ENCODE results near the gene HAUS3.

HAUS3 gene, protein sequence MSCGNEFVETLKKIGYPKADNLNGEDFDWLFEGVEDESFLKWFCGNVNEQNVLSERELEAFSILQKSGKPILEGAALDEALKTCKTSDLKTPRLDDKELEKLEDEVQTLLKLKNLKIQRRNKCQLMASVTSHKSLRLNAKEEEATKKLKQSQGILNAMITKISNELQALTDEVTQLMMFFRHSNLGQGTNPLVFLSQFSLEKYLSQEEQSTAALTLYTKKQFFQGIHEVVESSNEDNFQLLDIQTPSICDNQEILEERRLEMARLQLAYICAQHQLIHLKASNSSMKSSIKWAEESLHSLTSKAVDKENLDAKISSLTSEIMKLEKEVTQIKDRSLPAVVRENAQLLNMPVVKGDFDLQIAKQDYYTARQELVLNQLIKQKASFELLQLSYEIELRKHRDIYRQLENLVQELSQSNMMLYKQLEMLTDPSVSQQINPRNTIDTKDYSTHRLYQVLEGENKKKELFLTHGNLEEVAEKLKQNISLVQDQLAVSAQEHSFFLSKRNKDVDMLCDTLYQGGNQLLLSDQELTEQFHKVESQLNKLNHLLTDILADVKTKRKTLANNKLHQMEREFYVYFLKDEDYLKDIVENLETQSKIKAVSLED

DNA sequence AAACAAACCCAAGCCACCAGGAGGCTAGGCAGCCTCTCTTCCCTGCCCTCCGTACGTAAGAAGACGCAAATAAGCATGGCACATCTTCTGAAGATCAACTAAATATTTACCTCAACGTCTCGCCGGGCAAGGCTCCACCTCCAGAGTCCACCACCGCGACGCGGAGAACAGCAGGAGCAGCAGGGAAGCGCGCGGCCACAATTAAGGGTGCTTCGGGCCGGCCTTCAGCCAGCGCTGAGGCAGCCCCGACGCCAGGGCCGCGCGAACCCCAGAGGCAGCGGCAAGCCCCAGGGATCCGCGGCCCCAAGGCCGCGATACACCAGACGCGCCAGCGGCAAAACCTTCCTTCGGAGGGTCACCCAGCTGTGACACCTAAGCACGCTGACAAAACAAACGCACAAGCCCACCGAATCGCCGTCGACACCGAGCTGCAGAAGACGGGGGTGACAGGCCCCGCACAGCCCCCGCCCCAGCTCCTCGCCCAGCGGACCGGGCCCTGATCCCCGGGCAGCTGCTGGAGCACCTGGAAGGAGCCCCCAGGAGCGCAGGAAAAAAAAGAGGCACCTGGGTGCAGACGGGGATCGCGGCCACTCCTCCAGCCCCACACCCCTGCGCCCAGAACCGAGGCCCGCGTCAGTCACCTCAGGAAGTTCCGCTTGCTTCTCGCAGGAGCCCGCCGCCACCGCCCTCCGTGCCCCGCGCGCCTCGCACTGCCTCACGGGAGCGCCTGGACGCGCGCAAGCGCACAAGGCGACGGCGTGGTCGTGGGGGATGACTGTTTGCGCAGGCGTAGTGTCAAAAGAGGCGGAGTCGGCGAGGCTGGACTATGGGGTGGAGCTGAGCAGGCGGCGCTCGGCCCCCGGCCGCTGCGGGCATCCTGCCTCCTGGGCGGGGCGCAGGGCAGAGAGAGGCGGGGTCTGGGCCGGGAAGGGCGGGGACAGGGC is at the start of gene HAUS3, which contains the start of gene POLN:
Gene HAUS3 (minus strand): TSS at position 712 of the 944 bp plus-strand sequence. CDS start 1,175 bp downstream, outside the sequence.
Gene POLN (minus strand): TSS at position 712 of the 944 bp plus-strand sequence. CDS start 12,890 bp downstream, outside the sequence.
- peak; percentile 69 for DNase-seq

- no peak for DNase-seq
These were observed 49.2 kb upstream of the HAUS3 start for GRCh38 chr4:2290974-2291704.

- no peak for DNase-seq
These were observed 48.6 kb upstream of the HAUS3 start for GRCh38 chr4:2290488-2290887.

DNA sequence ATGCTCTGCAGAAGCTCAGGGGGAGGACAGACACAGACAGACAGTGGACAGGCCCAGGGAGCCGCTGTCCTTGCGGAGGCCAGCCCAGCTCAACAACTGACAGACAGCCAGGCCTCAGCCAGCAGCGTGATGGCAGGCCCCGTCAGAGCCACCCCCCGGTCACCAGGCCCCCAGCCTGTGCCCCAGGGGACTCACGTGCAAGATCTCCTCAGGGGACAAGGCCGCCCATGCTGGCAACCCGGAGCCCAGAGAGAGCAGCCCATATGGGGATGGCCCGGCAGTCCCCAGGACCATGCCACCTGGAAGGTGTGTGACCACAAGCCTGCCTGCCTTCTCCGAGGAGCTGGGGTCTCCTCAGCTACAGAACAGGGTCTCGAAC is 48.0 kb upstream of the HAUS3 start:
- DNase-seq, result no peak

GRCh38 chr4:2289311-2289954 is 47.5 kb upstream of the HAUS3 start:
- DNase-seq, result no peak

DNA sequence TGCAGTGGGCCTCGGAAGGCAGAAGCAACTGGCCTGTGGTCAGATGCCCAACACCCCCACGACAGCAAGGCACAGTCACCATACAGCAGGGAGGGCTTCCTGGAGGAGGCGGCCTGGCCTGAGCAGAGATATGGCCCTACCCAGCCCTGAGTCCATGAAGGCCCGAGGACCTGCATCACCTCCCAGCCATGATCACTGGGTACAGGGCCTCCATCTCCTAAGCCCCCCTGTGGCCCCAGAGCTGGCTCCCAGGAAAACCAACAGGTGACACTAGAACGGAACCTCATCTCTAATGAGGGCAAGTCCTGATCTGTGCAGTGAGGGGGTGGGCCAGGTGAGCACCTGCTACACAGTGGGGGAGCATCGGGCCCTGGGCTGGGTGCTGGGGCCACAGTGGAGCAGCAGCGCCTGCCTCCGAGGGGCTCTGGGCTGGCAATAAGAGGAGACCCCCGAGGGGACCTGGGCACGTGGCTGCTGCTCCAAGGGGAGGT is 46.2 kb upstream of the HAUS3 start:
- no peak for DNase-seq

DNA sequence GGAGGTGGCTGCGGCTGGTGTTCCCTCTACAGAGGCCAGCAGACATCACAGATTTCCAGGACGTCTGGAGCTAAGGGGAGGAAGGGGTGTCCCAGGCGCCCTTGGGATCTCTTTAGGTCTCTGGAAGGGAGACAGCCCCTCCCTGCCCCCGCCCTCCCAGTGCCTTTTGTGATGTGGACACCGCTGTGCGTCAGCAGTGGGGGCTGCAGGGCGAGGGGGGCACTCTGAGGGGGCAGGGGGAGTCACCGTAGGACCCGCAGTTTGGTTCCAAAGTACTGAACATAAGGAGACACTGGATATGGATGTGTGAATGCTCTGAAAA is 45.6 kb upstream of the HAUS3 start:
- no peak for DNase-seq

- no peak for DNase-seq
These were observed 45.1 kb upstream of the HAUS3 start for GRCh38 chr4:2286904-2287593.

GRCh38 chr4:2285613-2286381 is 43.9 kb upstream of the HAUS3 start:
- DNase-seq, result no peak

GRCh38 chr4:2284934-2285612 is 43.2 kb upstream of the HAUS3 start:
- no peak for DNase-seq

- no peak for DNase-seq
These were observed 42.4 kb upstream of the HAUS3 start for GRCh38 chr4:2284161-2284933.

DNA sequence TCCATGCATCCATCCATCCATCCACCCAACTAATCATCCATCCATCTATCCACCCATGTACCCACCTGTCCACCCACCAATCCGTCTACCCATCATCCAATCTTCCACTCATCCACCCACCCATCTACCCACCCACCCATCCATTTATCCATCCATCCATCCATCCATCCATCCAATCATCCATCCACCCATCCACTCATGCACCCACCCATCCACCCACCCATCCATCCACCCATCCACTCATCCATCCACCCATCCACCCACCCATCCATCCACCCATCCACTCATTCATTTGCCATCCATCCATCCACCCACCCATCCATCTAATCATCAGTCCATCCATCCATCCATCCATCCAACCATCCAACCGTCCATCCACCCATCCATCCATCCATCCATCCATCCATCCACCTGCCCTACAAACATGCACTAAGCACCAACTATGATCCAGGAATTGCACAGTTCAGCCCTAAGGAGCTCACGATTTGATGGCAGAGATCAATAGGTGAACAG is 41.3 kb upstream of the HAUS3 start:
- no peak for DNase-seq

DNA sequence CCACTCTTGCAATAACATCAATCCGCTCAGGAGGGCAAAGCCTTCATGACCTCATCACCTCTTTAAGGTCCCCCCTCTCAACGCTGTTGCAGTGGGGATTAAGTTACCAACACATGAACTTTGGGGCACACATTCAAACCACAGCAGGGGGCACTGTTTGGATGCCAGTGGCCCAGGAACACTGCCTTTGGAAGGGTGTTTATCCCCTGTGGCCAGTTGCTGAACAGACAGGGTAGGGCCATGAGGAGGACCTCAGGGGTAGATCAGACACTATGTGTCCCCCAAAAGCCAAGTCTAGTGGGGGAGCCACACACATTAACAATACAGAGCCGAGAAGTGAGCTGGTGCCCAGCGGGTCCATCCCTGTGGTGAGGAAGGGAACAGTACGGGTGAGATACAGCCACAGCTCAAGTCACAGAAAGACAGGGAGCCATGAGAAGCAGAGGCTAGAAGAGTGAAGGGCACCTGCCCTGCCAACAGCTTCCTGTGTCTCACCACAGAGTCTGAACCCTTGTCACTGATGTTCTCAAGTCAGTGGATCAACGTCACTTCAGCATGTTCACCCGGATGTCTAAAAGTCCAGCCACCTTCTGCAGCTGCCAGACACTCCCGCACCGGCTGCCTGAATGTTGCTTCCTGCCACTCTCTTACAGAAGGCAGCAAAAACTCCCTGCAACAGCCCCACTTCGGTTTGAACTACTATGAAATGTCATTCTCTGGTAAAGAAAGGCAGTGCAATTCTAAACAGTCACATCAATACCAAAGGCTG is 39.8 kb upstream of the HAUS3 start:
- no peak for DNase-seq

- DNase-seq, result no peak
These were observed 38.8 kb upstream of the HAUS3 start for GRCh38 chr4:2280531-2281300.

- no peak for DNase-seq
These were observed 36.0 kb upstream of the HAUS3 start for GRCh38 chr4:2277956-2278355.

DNA sequence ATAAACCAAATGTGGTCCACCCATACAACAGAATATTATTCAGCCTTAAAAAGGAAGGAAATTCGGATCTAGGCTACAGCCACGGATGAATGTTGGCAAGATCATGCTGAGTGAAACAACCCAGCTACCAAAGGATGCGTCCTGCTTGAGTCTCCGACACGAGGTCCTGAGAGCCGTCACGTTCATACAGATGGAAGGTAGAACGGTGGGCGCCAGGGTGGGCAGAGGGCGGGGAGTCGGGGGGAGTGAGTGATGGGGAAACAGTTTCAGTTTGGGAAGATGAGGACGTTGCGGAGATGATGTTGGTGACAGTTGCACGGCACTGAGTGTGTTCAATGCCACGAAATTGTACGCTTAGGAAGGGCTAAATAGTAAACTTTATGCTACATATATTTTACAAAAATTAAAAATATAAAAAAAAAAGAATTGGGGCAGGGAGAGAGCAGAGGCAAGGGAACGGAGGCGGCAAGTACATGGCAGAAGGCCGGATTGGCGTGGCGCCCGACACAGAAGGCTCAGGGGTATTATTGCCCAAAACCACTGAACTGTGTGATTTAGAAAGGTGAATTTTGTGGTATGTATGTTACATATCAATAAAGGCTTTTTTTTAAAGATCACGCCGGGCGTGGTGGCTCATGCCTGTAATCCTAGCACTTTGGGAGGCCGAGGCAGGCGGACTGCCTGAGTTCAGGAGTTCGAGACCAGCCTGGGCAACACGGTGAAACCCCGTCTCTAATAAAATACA is 34.8 kb upstream of the HAUS3 start:
- no peak for DNase-seq

Measured in DMS79 (cell line).